K562 (cell line): Measurements from ENCODE around the gene TAS2R14. TPM values are rescaled to one million over a fixed set of nuclear protein-coding genes. Genes with fewer than 3 reads are reported as not detected.

Experiments used
- ATAC-seq: fragments of 200-7000 bp; cut with Tn5 transposase; 3 replicates; pipeline ENCODE4 v1.9.1; 2020; ENCODE audit warnings: moderate library complexity
- BruUV-seq: library from RNA; stranded (reverse); fragments of 400-500 nt; replicated peaks from 2 replicates; lab custom pipeline; 2021; lab: Mats Ljungman, UMichigan
- CTCF ChIA-PET: fragments of 300-600 bp; formaldehyde crosslinking; extraction: SDS; loops from one replicate; lab custom pipeline; 2021; ENCODE audit warnings: low intra/inter-chr PET ratio; lab: Yijun Ruan, JAX
- POLR2A ChIA-PET: fragments of 300-600, 350-650 bp; sonication (Branson Sonifier 250); formaldehyde crosslinking; extraction: SDS; loops from one replicate; lab custom pipeline; 2021; ENCODE audit warnings: antibody characterized with exemption, inconsistent platforms; lab: Yijun Ruan, JAX
- DNase-seq, 4 experiments: peaks; one replicate each; pipeline versions ENCODE4 v3.0.0 to v3.0.0-alpha.2; 2011 to 2018; ENCODE audit warnings: low spot score in 3 of 4, mixed read lengths in 3 of 4; ENCODE audit errors: extremely low read depth in 1 of 4
- FAIRE-seq: peaks from 2 replicates; lab custom pipeline; 2011; peaks lifted over from hg19 to GRCh38; lab: Jason Lieb, UNC
- H2AFZ ChIP-seq: 2 replicates; pipeline ENCODE4 v1.6.0; 2011; ENCODE audit warnings: low read depth, low read length, control low read depth, inconsistent platforms
- H3K27ac ChIP-seq: fragments of 200-600 bp; 3 replicates; pipeline ENCODE4 v1.8.0; 2011; ENCODE audit warnings: low read depth, mild to moderate bottlenecking, control low read depth, inconsistent platforms, low read length, moderate library complexity, mixed read lengths; ENCODE audit errors: extremely low read depth
- H3K27me3 ChIP-seq, 2 experiments: fragments of 300-600 bp in 1 of 2; 2 replicates in 1 of 2; 3 replicates in 1 of 2; pipeline versions ENCODE4 v1.6.0 to v1.8.0; 2011; ENCODE audit warnings: inconsistent platforms in 2 of 2, low read length in 2 of 2, mild to moderate bottlenecking in 1 of 2, mixed read lengths in 1 of 2, moderate library complexity in 1 of 2; ENCODE audit not compliant: control insufficient read depth in 2 of 2, insufficient read depth in 2 of 2
- H3K36me3 ChIP-seq: fragments of 300-600 bp; 3 replicates; pipeline ENCODE4 v1.8.0; 2011; ENCODE audit warnings: mild to moderate bottlenecking, low read length, inconsistent platforms; ENCODE audit not compliant: control insufficient read depth, insufficient read depth
- H3K4me1 ChIP-seq, 2 experiments: fragments of 200-600 bp in 1 of 2; replicated peaks in 1 of 2; 2 replicates in 1 of 2; 3 replicates in 1 of 2; pipeline versions ENCODE4 v1.5.1 to v1.8.0; 2011; ENCODE audit warnings: inconsistent platforms in 2 of 2, low read length in 2 of 2, mild to moderate bottlenecking in 1 of 2, mixed read lengths in 1 of 2, moderate library complexity in 1 of 2; ENCODE audit not compliant: control insufficient read depth in 2 of 2, insufficient read depth in 2 of 2
- H3K4me2 ChIP-seq: 2 replicates; pipeline ENCODE4 v1.6.1; 2011; ENCODE audit warnings: low read length, control low read depth, inconsistent platforms, mixed read lengths; ENCODE audit not compliant: insufficient read depth
- H3K4me3 ChIP-seq: fragments of 200-600 bp; sonication (generic), shearing (Covaris generic); 2 replicates; pipeline ENCODE4 v1.5.1; 2016; ENCODE audit warnings: control low read depth, inconsistent platforms
- H3K79me2 ChIP-seq: fragments of 200-600 bp; 3 replicates; pipeline ENCODE4 v1.8.0; 2011; ENCODE audit warnings: low read length, inconsistent platforms; ENCODE audit not compliant: control insufficient read depth, insufficient read depth
- H3K9ac ChIP-seq, 2 experiments: 2 replicates each; pipeline versions ENCODE4 v1.6.0 to v1.6.1; 2011; ENCODE audit warnings: low read depth in 2 of 2, low read length in 2 of 2, control low read depth in 1 of 2, inconsistent platforms in 1 of 2, mild to moderate bottlenecking in 1 of 2, mixed read lengths in 1 of 2; ENCODE audit not compliant: insufficient read depth in 1 of 2
- H3K9me1 ChIP-seq: one replicate; pipeline ENCODE4 v1.6.0; 2011; ENCODE audit warnings: inconsistent platforms, mild to moderate bottlenecking, low read length, moderate library complexity; ENCODE audit not compliant: control insufficient read depth, insufficient read depth
- H3K9me3 ChIP-seq: replicated peaks from 2 replicates; pipeline ENCODE4 v1.5.1; 2011; ENCODE audit warnings: low read depth, low read length, inconsistent platforms; ENCODE audit not compliant: control insufficient read depth, insufficient read depth
- H4K20me1 ChIP-seq: replicated peaks from 2 replicates; pipeline ENCODE4 v1.6.1; 2011; ENCODE audit warnings: low read length, inconsistent platforms, mixed read lengths; ENCODE audit not compliant: control insufficient read depth, insufficient read depth
- BCL6 ChIP-seq: fragments of 250-450 bp; sonication (Bioruptor Pico); IDR thresholded peaks from 2 replicates; pipeline ENCODE4 v1.4.0; 2020
- CAMTA2 ChIP-seq: fragments of 250-450 bp; sonication (Bioruptor Pico); conservative IDR thresholded peaks from 2 replicates; pipeline ENCODE4 v1.5.1; 2022
- CTCF ChIP-seq, 3 experiments: IDR thresholded peaks in 2 of 3; conservative IDR thresholded peaks in 1 of 3; 2 replicates each; pipeline ENCODE4 v1.5.1; 2011 to 2012; ENCODE audit warnings: low read length in 3 of 3, mild to moderate bottlenecking in 3 of 3, control low read depth in 2 of 3, improper control_type of control experiment in 1 of 3, inconsistent platforms in 1 of 3, low read depth in 1 of 3, mixed read lengths in 1 of 3, moderate library complexity in 1 of 3; ENCODE audit not compliant: insufficient read depth in 2 of 3
- DEAF1 ChIP-seq: fragments of 450-650 bp; formaldehyde crosslinking; IDR thresholded peaks from 2 replicates; pipeline ENCODE4 v1.4.0; 2020; ENCODE audit warnings: mild to moderate bottlenecking, moderate library complexity
- HNRNPK ChIP-seq: fragments of 200-400 bp; formaldehyde crosslinking; IDR thresholded peaks from one replicate; pipeline ENCODE4 v1.6.1; 2018; ENCODE audit warnings: mild to moderate bottlenecking, low read depth, low read length; ENCODE audit not compliant: poor library complexity, severe bottlenecking
- KAT2B ChIP-seq: IDR thresholded peaks from one replicate; pipeline ENCODE4 v1.6.1; 2012; ENCODE audit warnings: low read depth, mild to moderate bottlenecking, control low read depth, inconsistent platforms, low read length, moderate library complexity
- MEF2A ChIP-seq: IDR thresholded peaks from 2 replicates; pipeline ENCODE4 v1.6.1; 2011; ENCODE audit warnings: low read depth, mild to moderate bottlenecking, low read length, moderate library complexity; ENCODE audit not compliant: control insufficient read depth
- NFATC3 ChIP-seq: fragments of 450-650 bp; IDR thresholded peaks from 2 replicates; pipeline ENCODE4 v1.6.1; 2017; ENCODE audit warnings: mild to moderate bottlenecking
- NKRF ChIP-seq: fragments of 450-650 bp; IDR thresholded peaks from 2 replicates; pipeline ENCODE4 v1.6.1; 2016; ENCODE audit warnings: borderline replicate concordance
- ZNF507 ChIP-seq: conservative IDR thresholded peaks from 2 replicates; pipeline ENCODE4 v1.6.1; 2017; ENCODE audit warnings: missing genetic modification characterization, missing compliant biosample characterization
- in situ Hi-C: fragments of 300-500 bp; cut with MboI; formaldehyde crosslinking; loops from 4 replicates; pipeline ENCODE4 v1.15.0; 2018; ENCODE audit warnings: inconsistent platforms, mixed read lengths
- intact Hi-C: fragments of 100-400 bp; cut with micrococcal nuclease; formaldehyde crosslinking; loops from 2 replicates; pipeline ENCODE4 v1.14.2; 2022
- polyA plus RNA-seq, 8 experiments: library from polyadenylated mRNA; depleted of rRNA in 4 of 8; stranded (reverse) in 5 of 8; unstranded in 3 of 8; fragments of >200 nt; fragmentation: Nextera tagmentation in 2 of 8; fragmentation: Illumina TruSeq in 1 of 8; extraction: Ambion mirVana in 2 of 8; extraction: Trizol in 1 of 8; gene quantifications; 2 replicates each; pipeline versions ENCODE4 v1.2.1 to v1.2.3, GENCODE V29; 2011 to 2014; ENCODE audit warnings: inconsistent platforms in 1 of 8, missing spikeins in 1 of 8
- total RNA-seq, 7 experiments: library from RNA; depleted of rRNA in 6 of 7; stranded (reverse); fragments of >200 nt in 6 of 7; fragmentation: Illumina TruSeq in 2 of 7; extraction: Trizol in 2 of 7; gene quantifications; 2 replicates each; pipeline versions ENCODE4 v1.2.1 to v1.2.3, GENCODE V29; 2011 to 2021; ENCODE audit warnings: low replicate concordance in 1 of 7
- TF ChIP-seq, protein P1 (sequence below): IDR thresholded peaks from 2 replicates; pipeline ENCODE4 v1.6.1; 2014; ENCODE audit warnings: antibody characterized with exemption
- TF ChIP-seq, protein P2 (sequence below): sonication (generic); formaldehyde crosslinking; IDR thresholded peaks from 2 replicates; pipeline ENCODE4 v1.8.0; 2022; ENCODE audit warnings: mild to moderate bottlenecking, missing genetic modification reagents

Gene TAS2R14
- total and polyA plus RNA-seq, 9 of the 15 experiments (the other 6 are each of a cell fraction or from before 2014, with no cell fraction given) = 1.2 to 4.2 (median 2.4) TPM

- no peak overlapping the region for H3K27ac ChIP-seq
- H3K27me3 ChIP-seq = no peaks in the 10 kb centered on the region
- no peaks in the 10 kb centered on the region for H3K9me1 ChIP-seq
- intact Hi-C loops (no loop called here), in situ Hi-C loops (no loop called here)
- H4K20me1 ChIP-seq = no peaks in the 10 kb centered on the region
- no peak for FAIRE-seq
- H3K79me2 ChIP-seq = no peaks in the 10 kb centered on the region; the same call in 2 of the 3 replicates
- no peak overlapping the region for H3K4me3 ChIP-seq
- H2AFZ ChIP-seq = no peak overlapping the region
- H3K4me1 ChIP-seq = no peaks in the 10 kb centered on the region; a peak in 1 of 5 replicates
- H3K9me3 ChIP-seq = no peaks in the 10 kb centered on the region
- no peak overlapping the region for H3K9ac ChIP-seq
- ChIA-PET CTCF (no interaction called here), POLR2A (no interaction called here)
- no peak overlapping the region for H3K4me2 ChIP-seq
- H3K36me3 ChIP-seq = no peaks in the 10 kb centered on the region
- no peak for ATAC-seq
- DNase-seq = no peak
- no TSS peak for BruUV-seq
- no peak for TF ChIP-seq CTCF (IDR thresholded peaks at IDR 0.05 in 2 of 3, conservative IDR thresholded peaks at IDR 0.05 in 1 of 3; ENCODE audit: insufficient read depth in 2 of 3, low read depth in 1 of 3, low read length in 3 of 3)
- TF ChIP-seq CAMTA2 (CRISPR knock-in tag) = no peak
- no peak for TF ChIP-seq MEF2A
- TF ChIP-seq, protein P1, sequence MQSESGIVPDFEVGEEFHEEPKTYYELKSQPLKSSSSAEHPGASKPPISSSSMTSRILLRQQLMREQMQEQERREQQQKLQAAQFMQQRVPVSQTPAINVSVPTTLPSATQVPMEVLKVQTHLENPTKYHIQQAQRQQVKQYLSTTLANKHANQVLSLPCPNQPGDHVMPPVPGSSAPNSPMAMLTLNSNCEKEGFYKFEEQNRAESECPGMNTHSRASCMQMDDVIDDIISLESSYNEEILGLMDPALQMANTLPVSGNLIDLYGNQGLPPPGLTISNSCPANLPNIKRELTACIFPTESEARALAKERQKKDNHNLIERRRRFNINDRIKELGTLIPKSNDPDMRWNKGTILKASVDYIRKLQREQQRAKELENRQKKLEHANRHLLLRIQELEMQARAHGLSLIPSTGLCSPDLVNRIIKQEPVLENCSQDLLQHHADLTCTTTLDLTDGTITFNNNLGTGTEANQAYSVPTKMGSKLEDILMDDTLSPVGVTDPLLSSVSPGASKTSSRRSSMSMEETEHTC = no peak
- TF ChIP-seq NFATC3 = no peak
- TF ChIP-seq DEAF1 (CRISPR knock-in tag) = no peak
- no peak for TF ChIP-seq ZNF507 (tag)
- no peak for TF ChIP-seq BCL6 (CRISPR knock-in tag)
- no peak for TF ChIP-seq NKRF
- TF ChIP-seq, protein P2, sequence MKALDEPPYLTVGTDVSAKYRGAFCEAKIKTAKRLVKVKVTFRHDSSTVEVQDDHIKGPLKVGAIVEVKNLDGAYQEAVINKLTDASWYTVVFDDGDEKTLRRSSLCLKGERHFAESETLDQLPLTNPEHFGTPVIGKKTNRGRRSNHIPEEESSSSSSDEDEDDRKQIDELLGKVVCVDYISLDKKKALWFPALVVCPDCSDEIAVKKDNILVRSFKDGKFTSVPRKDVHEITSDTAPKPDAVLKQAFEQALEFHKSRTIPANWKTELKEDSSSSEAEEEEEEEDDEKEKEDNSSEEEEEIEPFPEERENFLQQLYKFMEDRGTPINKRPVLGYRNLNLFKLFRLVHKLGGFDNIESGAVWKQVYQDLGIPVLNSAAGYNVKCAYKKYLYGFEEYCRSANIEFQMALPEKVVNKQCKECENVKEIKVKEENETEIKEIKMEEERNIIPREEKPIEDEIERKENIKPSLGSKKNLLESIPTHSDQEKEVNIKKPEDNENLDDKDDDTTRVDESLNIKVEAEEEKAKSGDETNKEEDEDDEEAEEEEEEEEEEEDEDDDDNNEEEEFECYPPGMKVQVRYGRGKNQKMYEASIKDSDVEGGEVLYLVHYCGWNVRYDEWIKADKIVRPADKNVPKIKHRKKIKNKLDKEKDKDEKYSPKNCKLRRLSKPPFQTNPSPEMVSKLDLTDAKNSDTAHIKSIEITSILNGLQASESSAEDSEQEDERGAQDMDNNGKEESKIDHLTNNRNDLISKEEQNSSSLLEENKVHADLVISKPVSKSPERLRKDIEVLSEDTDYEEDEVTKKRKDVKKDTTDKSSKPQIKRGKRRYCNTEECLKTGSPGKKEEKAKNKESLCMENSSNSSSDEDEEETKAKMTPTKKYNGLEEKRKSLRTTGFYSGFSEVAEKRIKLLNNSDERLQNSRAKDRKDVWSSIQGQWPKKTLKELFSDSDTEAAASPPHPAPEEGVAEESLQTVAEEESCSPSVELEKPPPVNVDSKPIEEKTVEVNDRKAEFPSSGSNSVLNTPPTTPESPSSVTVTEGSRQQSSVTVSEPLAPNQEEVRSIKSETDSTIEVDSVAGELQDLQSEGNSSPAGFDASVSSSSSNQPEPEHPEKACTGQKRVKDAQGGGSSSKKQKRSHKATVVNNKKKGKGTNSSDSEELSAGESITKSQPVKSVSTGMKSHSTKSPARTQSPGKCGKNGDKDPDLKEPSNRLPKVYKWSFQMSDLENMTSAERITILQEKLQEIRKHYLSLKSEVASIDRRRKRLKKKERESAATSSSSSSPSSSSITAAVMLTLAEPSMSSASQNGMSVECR (CRISPR knock-in tag) = no peak
- TF ChIP-seq HNRNPK = no peak
- TF ChIP-seq KAT2B = no peak
Measured at GRCh38 chr12:10966314-10966713, 27.3 kb upstream of the TAS2R14 start.
